PC-3 (cell line): ENCODE data around the gene IL1RAPL1.

Source experiments
- CTCF ChIP-seq: fragments of 300-600 bp; sonication (generic); conservative IDR thresholded peaks from 2 replicates; pipeline ENCODE4 v1.5.1; 2017; ENCODE audit warnings: antibody characterized with exemption, low read depth, mild to moderate bottlenecking, low read length
- EZH2 ChIP-seq: fragments of 300-600 bp; sonication (generic); IDR thresholded peaks from one replicate; pipeline ENCODE4 v1.6.1; 2017; ENCODE audit warnings: antibody characterized with exemption, mild to moderate bottlenecking, low read length; ENCODE audit not compliant: unreplicated experiment

DNA sequence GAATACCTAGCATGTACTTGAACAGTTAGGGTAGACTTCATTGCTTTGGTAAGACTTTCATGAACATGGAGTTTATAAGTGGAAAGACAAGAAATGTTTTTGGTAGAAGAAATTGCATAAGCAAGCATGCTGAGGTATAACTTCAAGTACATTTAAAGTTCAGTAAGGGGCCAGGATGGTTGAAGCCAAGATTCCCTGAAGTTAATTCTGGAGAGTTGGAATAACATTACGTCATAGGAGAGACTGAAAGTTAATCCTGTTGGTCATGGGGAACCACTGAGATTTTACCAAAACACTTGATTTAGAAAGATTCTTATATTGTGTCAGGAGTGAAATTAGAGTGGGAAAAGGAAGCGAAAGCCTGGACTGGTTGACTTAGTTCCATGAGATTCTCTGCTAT, 860.6 kb downstream of the IL1RAPL1 start:
- TF ChIP-seq EZH2 (no peak), CTCF (no peak)
